Kidney (tissue), 14 donors: ENCODE results near the gene ARHGEF28. TPM values are rescaled to one million over a fixed set of nuclear protein-coding genes. Genes with fewer than 3 reads are reported as not detected.

Source experiments
- DNase-seq, 5 donors: peaks; one replicate each; pipeline ENCODE4 v3.0.0-alpha.2; 2013 to 2020
- FAIRE-seq: peaks from 2 replicates; lab custom pipeline; 2012; peaks lifted over from hg19 to GRCh38; lab: Jason Lieb, UNC
- H3K27ac ChIP-seq, 2 donors: one replicate each; pipeline ENCODE4 v1.7.0; 2013; ENCODE audit warnings: low read depth in 2 of 2, low read length in 2 of 2, inconsistent platforms in 1 of 2
- H3K27me3 ChIP-seq: one replicate; pipeline ENCODE4 v1.7.1; 2013; ENCODE audit warnings: low read length, inconsistent platforms; ENCODE audit not compliant: control insufficient read depth, insufficient read depth
- H3K36me3 ChIP-seq, 3 donors: one replicate each; pipeline versions ENCODE4 v1.7.0 to v1.7.1; 2013; ENCODE audit warnings: low read length in 3 of 3, control low read depth in 1 of 3, inconsistent platforms in 1 of 3; ENCODE audit not compliant: insufficient read depth in 3 of 3, control insufficient read depth in 2 of 3
- H3K4me1 ChIP-seq, 3 donors: one replicate each; pipeline versions ENCODE4 v1.7.0 to v1.7.1; 2013; ENCODE audit warnings: low read length in 3 of 3, inconsistent platforms in 1 of 3, low read depth in 1 of 3; ENCODE audit not compliant: control insufficient read depth in 2 of 3, insufficient read depth in 2 of 3
- H3K4me3 ChIP-seq, 3 donors: one replicate each; pipeline versions ENCODE4 v1.7.0 to v1.8.1; 2013; ENCODE audit warnings: low read length in 3 of 3, control low read depth in 1 of 3, inconsistent platforms in 1 of 3
- H3K9ac ChIP-seq, 3 donors: one replicate each; pipeline versions ENCODE4 v1.7.0 to v1.7.1; 2013; ENCODE audit warnings: low read length in 3 of 3, control low read depth in 1 of 3, inconsistent platforms in 1 of 3
- H3K9me3 ChIP-seq, 3 donors: one replicate each; pipeline versions ENCODE4 v1.7.0 to v1.7.1; 2013; ENCODE audit warnings: low read length in 3 of 3, control low read depth in 1 of 3, inconsistent platforms in 1 of 3; ENCODE audit not compliant: control insufficient read depth in 2 of 3, insufficient read depth in 1 of 3
- intact Hi-C: fragments of 100-400 bp; cut with DNase I; formaldehyde crosslinking; loops from one replicate; pipeline ENCODE4 v1.11.1; 2022
- polyA plus RNA-seq: library from polyadenylated mRNA; stranded (reverse); fragments of 350-450 nt; fragmentation: Illumina TruSeq; extraction: RNeasy Lipid Tissue Mini Kit (QIAGEN cat#74804); gene quantifications from one replicate; pipeline ENCODE4 v1.2.3, GENCODE V29; 2014; ENCODE audit warnings: low read depth, low replicate concordance; ENCODE audit not compliant: insufficient read depth
- total RNA-seq: library from RNA; stranded (reverse); fragmentation: NEBNext Ultra II Directional; extraction: Animal tissue kit (Norgen Biotek cat#: 25700); gene quantifications from one replicate; pipeline ENCODE4 v1.2.1, GENCODE V29; 2021
- TF ChIP-seq, protein P1 (sequence below): IDR thresholded peaks from 3 replicates; pipeline ENCODE4 v1.5.1; 2012; ENCODE audit warnings: mild to moderate bottlenecking, moderate library complexity, borderline replicate concordance; ENCODE audit not compliant: insufficient read depth; ENCODE audit errors: extremely low read depth
- donor health status: control.
- donor health status: control.
- donor health status: control.
- donor health status: control.
- donor health status: control.
- donor health status: DM: yes; HTN: yes; CAD: no.
- donor health status: Normal renal cell carcinoma (clear cell type).

ARHGEF28 gene
- total and polyA plus RNA-seq, 2 donors from 2014 or later: 21.9 to 66.3 TPM

DNA sequence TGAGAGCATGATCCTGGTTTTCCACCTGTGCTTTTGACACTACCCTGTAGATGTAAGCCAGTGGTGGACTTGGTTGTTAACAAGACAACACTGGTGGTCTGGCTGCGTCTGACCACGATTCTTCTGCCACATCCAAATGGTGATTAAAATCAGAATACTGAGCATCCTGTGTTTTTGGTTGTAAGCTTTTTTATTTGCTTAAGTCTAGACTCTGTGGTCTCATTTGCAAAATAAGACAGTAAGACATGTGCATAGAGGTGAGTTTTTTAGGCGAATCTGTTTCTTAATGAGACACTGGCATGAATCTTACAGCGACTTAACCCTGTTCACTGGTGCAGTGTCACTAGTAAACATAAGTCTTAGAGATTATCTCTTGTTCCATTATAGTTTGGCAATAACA lies 165.4 kb downstream of the ARHGEF28 start:
- TF ChIP-seq, protein P1, sequence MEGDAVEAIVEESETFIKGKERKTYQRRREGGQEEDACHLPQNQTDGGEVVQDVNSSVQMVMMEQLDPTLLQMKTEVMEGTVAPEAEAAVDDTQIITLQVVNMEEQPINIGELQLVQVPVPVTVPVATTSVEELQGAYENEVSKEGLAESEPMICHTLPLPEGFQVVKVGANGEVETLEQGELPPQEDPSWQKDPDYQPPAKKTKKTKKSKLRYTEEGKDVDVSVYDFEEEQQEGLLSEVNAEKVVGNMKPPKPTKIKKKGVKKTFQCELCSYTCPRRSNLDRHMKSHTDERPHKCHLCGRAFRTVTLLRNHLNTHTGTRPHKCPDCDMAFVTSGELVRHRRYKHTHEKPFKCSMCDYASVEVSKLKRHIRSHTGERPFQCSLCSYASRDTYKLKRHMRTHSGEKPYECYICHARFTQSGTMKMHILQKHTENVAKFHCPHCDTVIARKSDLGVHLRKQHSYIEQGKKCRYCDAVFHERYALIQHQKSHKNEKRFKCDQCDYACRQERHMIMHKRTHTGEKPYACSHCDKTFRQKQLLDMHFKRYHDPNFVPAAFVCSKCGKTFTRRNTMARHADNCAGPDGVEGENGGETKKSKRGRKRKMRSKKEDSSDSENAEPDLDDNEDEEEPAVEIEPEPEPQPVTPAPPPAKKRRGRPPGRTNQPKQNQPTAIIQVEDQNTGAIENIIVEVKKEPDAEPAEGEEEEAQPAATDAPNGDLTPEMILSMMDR: no peak
- FAIRE-seq (no peak), DNase-seq (no peak)
- H3K36me3 ChIP-seq: no peaks in the 10 kb centered on the region
- no peaks in the 10 kb centered on the region for H3K9me3 ChIP-seq
- intact Hi-C loops: loop anchor here (5.0 kb wide), 1 partner anchor 199 kb away; no protein-coding TSS in a partner anchor
- H3K4me1 ChIP-seq: peaks cover 0 to 7% (median 0%) of the 10 kb centered on the region in 3 donors
- no peaks in the 10 kb centered on the region for H3K27me3 ChIP-seq
- H3K9ac ChIP-seq: no peak overlapping the region
- H3K27ac ChIP-seq: no peak overlapping the region
- H3K4me3 ChIP-seq: no peak overlapping the region

DNA sequence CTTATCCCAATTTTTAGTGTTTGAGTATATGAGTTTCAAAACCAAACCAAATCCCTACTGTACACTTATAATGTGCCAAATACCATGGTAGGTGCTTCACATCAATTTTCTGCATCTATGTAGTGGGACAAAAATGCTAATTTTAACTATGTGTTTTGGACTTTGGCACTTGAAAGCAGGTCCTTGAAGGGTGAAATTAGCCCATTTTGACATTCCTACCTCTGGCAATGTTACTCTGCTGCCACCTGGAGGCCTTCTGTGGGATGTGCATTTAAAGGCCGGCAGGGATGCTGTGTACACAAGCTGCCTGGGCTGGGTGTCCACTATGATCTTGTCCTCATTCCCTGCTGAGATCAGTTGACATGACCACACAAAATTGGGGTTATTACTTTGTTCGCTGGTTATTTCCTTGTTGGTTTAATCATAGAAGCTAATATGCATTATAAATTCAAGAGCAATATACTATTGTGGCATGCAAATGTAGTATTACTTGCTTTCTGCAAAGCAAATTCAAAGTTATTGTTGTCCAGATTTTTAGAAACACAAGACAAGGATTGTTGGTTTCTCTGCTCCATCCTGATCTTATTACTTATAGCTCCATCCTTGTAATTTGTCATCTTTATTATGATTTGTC lies 166.8 kb downstream of the ARHGEF28 start:
- Histone ChIP-seq H3K36me3 (no peaks in the 10 kb centered on the region), H3K27me3 (no peaks in the 10 kb centered on the region), H3K9ac (no peak overlapping the region), H3K27ac (no peak overlapping the region), H3K9me3 (no peaks in the 10 kb centered on the region), H3K4me3 (no peak overlapping the region), H3K4me1 (peaks cover 0 to 10% (median 0%) of the 10 kb centered on the region in 3 donors)
- TF ChIP-seq, protein P1: peak; percentile 99
- intact Hi-C loops: loop anchor here (5.0 kb wide), 1 partner anchor 201 kb away; no protein-coding TSS in a partner anchor
- FAIRE-seq (peak; percentile 15), DNase-seq (peak; percentile 80 to 87 (median 81))

DNA sequence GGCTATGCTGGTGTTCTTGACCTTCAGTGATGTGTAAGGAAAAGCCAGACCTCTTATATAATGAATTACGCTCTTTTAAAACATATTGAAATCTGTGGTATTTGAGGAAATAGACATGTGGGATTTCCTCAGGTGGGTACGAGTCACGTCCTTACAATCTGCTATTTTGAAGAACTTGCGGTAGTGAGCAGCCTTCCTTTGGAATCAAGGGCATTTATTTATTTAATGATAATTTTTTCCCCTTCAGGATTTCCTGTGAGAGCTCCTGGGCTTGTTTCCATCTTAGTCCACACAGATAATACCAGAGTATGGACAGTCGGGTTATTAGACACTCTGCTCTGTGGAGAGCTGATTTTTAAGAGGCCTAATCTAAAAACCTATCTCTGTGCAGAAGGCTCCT lies 167.9 kb downstream of the ARHGEF28 start:
- Histone ChIP-seq H3K27ac (no peak overlapping the region), H3K9me3 (no peaks in the 10 kb centered on the region), H3K27me3 (no peaks in the 10 kb centered on the region), H3K36me3 (no peaks in the 10 kb centered on the region), H3K9ac (no peak overlapping the region), H3K4me1 (peaks cover 0 to 10% (median 0%) of the 10 kb centered on the region in 3 donors), H3K4me3 (no peak overlapping the region)
- intact Hi-C loops: loop anchor here (5.0 kb wide), 1 partner anchor 202 kb away; no protein-coding TSS in a partner anchor
- TF ChIP-seq, protein P1: no peak
- DNase-seq (no peak), FAIRE-seq (no peak)
